ENCODE measurements around the gene SLC22A15.
A peak's percentile ranks its signal among the peaks of the same experiment; 100 is the strongest.

SLC22A15 gene

GRCh38 chr1:116001739-116002487, 25.6 kb downstream of the SLC22A15 start:
- TF ChIP-seq CTCF (IDR thresholded peaks at IDR 0.05; ENCODE audit: borderline replicate concordance, insufficient read depth, low read depth, low read length), result no peak
- no peak overlapping the region for H3K4me3 ChIP-seq (ENCODE audit: low read depth, low read length)

GRCh38 chr1:116002781-116003420, 26.6 kb downstream of the SLC22A15 start:
- no peak overlapping the region for H3K4me3 ChIP-seq (ENCODE audit: low read depth, low read length)
- TF ChIP-seq CTCF (IDR thresholded peaks at IDR 0.05; ENCODE audit: borderline replicate concordance, insufficient read depth, low read depth, low read length), result no peak

- TF ChIP-seq CTCF (IDR thresholded peaks at IDR 0.05; ENCODE audit: borderline replicate concordance, insufficient read depth, low read depth, low read length), result no peak
- H3K4me3 ChIP-seq (ENCODE audit: low read depth, low read length), result no peak overlapping the region
Measured at GRCh38 chr1:116003823-116004222, 27.5 kb downstream of the SLC22A15 start.

- peak overlapping the region; percentile 34 for H3K4me3 ChIP-seq (ENCODE audit: low read depth, low read length)
- no peak for TF ChIP-seq CTCF (IDR thresholded peaks at IDR 0.05; ENCODE audit: borderline replicate concordance, insufficient read depth, low read depth, low read length)
Measured at GRCh38 chr1:116006486-116006964, 30.2 kb downstream of the SLC22A15 start.

GRCh38 chr1:116008656-116009390, 32.5 kb downstream of the SLC22A15 start:
- no peak for TF ChIP-seq CTCF (IDR thresholded peaks at IDR 0.05; ENCODE audit: borderline replicate concordance, insufficient read depth, low read depth, low read length)
- H3K4me3 ChIP-seq (ENCODE audit: low read depth, low read length), result no peak overlapping the region

GRCh38 chr1:116012716-116013115, 36.4 kb downstream of the SLC22A15 start:
- H3K4me3 ChIP-seq (ENCODE audit: low read depth, low read length), result no peak overlapping the region
- no peak for TF ChIP-seq CTCF (IDR thresholded peaks at IDR 0.05; ENCODE audit: borderline replicate concordance, insufficient read depth, low read depth, low read length)
